AG20443 (cell line): Measurements from ENCODE around the gene STARD9.
"Not testable (repeated sequence)": the region's sequence is repeated elsewhere in the genome, so short reads cannot be mapped to it uniquely, and the experiment has no call there.

ENCODE experiments used
- DNase-seq: peaks from one replicate; pipeline ENCODE4 v3.0.0; 2012; ENCODE audit warnings: low spot score, mixed read lengths

The STARD9 gene

GRCh38 chr15:42766109-42766508 is 190.7 kb downstream of the STARD9 start:
- not testable (repeated sequence) for DNase-seq
